Motor neuron (in vitro differentiated cells): Measurements from ENCODE around the gene MSL3B.
A peak's percentile ranks its signal among the peaks of the same experiment; 100 is the strongest.
"Not testable (repeated sequence)": the region's sequence is repeated elsewhere in the genome, so short reads cannot be mapped to it uniquely, and the experiment has no call there.

Experiments used
- ATAC-seq, 8 experiments: fragments of 200-7000 bp; cut with Tn5 transposase; replicated peaks in 6 of 8; 2 replicates each; pipeline ENCODE4 v1.8.0; 2021; ENCODE audit warnings: mild to moderate bottlenecking in 8 of 8, moderate library complexity in 8 of 8
- H3K27ac ChIP-seq, 2 donors: fragments of 250-450 bp; sonication (Bioruptor Pico); 2 replicates each; pipeline ENCODE4 v1.9.0; 2021; ENCODE audit warnings: antibody characterized with exemption in 2 of 2, mild to moderate bottlenecking in 2 of 2, moderate library complexity in 1 of 2
- H3K4me1 ChIP-seq, 2 donors: fragments of 250-450 bp; sonication (Bioruptor Pico); replicated peaks in 1 of 2; 2 replicates each; pipeline ENCODE4 v1.6.1; 2021; ENCODE audit warnings: antibody characterized with exemption in 2 of 2, mild to moderate bottlenecking in 2 of 2, moderate library complexity in 1 of 2
- H3K4me3 ChIP-seq, 5 donors: fragments of 250-450 bp; sonication (Bioruptor Pico); 2 replicates each; pipeline ENCODE4 v1.9.0; 2021; ENCODE audit warnings: antibody characterized with exemption in 5 of 5, mild to moderate bottlenecking in 5 of 5, moderate library complexity in 4 of 5
- WGBS, 10 experiments: fragments of 450-650 bp; shearing (Covaris generic); methylation state at CpG; one replicate each; pipeline ENCODE4 v1.0.0; 2022; 5-methylcytosine and 5-hydroxymethylcytosine counted together
- in situ Hi-C, 9 experiments: fragments of 400-800 bp; cut with MboI; loops; one replicate each; pipeline ENCODE4 v1.15.0; 2021; ENCODE audit warnings: low sequenced_read_pairs in 9 of 9, low pct_unique_long_range_greater_than_20kb in 2 of 9; ENCODE audit not compliant: unreplicated experiment in 9 of 9

The MSL3B gene

GRCh38 chr2:233867993-233868532 lies at the start of gene MSL3B:
Gene MSL3B, minus strand, starts transcription at chr2:233868386.
- peak in 6 of 8 experiments; percentile 29 to 89 (median 76) for ATAC-seq
- in situ Hi-C loops, result no loop called here
- Histone ChIP-seq H3K4me3 (peak within 1 kb of the TSS; percentile 11 to 46 (median 21)), H3K27ac (no peak within 1 kb of the TSS), H3K4me1 (peaks cover 0 to 4% of the 10 kb centered on the region in 2 donors)
- 0 to 75% (median 20%) methylated on average over 1 to 44 of the region's 50 CpGs; no CpG with 5 or more reads in 1 of the 10 experiments for WGBS, 10 experiments

- 0 to 36% (median 19%) methylated on average over 1 to 5 of the region's 5 CpGs for WGBS, 10 experiments
- no peak for ATAC-seq
- H3K4me3 ChIP-seq, result no peak within 1 kb of the TSS
- H3K27ac ChIP-seq, result no peak within 1 kb of the TSS
- in situ Hi-C loops, result no loop called here
- no peaks in the 10 kb centered on the region for H3K4me1 ChIP-seq
Observed at GRCh38 chr2:233917116-233917515, 48.9 kb upstream of the MSL3B start, which contains the start of gene TRPM8. Gene TRPM8, plus strand, starts transcription at chr2:233917373. Its CDS starts 9,165 bp downstream, at chr2:233926538.

DNA sequence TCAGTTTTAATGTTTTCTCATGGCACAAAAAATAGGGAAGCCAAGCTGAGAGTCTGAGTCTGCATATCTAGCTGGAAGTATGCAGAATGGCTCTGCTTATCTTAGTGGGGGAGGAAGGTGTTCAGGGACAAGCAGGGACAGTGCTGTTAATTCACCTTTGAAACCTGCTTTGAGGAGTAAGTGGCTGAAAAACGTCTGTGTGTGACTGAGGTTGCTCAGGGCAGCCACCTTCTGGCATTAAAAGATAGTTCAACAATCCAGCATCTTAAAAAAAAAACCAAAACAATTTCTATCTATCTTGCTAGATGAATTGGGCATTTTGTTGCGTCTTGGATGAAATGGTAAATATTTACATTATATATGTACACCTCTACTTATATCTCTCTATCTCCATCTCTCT lies 46.9 kb upstream of the MSL3B start:
- in situ Hi-C loops, result no loop called here
- WGBS, 10 experiments, result 0 to 42% (median 28%) methylated on average over 1 to 2 of the region's 2 CpGs; no CpG with 5 or more reads in 3 of the 10 experiments
- ATAC-seq, result no peak
- Histone ChIP-seq H3K4me3 (no peak overlapping the region), H3K4me1 (no peaks in the 10 kb centered on the region), H3K27ac (no peak overlapping the region)

GRCh38 chr2:233912691-233913423 lies 44.7 kb upstream of the MSL3B start:
- Histone ChIP-seq H3K4me1 (no peaks in the 10 kb centered on the region), H3K27ac (no peak overlapping the region), H3K4me3 (no peak overlapping the region)
- peak in 5 of 8 experiments; percentile 36 to 59 (median 47) for ATAC-seq
- 0 to 16% (median 6%) methylated on average over 2 to 9 of the region's 9 CpGs; no CpG with 5 or more reads in 2 of the 10 experiments for WGBS, 10 experiments
- in situ Hi-C loops, result no loop called here

- no peak overlapping the region for H3K4me3 ChIP-seq
- no peak overlapping the region for H3K27ac ChIP-seq
- no peaks in the 10 kb centered on the region for H3K4me1 ChIP-seq
- in situ Hi-C loops, result no loop called here
- no peak for ATAC-seq
- 48 to 80% (median 64%) methylated on average over 1 to 3 of the region's 3 CpGs; no CpG with 5 or more reads in 6 of the 10 experiments for WGBS, 10 experiments
Observed at GRCh38 chr2:233907627-233908026, 39.4 kb upstream of the MSL3B start.

- Histone ChIP-seq H3K27ac (no peak overlapping the region), H3K4me1 (no peaks in the 10 kb centered on the region), H3K4me3 (no peak overlapping the region)
- WGBS, 10 experiments, result 37 to 90% (median 84%) methylated on average over 1 to 4 of the region's 4 CpGs
- ATAC-seq, result no peak
- in situ Hi-C loops, result no loop called here
Observed at GRCh38 chr2:233905945-233906344, 37.8 kb upstream of the MSL3B start.

DNA sequence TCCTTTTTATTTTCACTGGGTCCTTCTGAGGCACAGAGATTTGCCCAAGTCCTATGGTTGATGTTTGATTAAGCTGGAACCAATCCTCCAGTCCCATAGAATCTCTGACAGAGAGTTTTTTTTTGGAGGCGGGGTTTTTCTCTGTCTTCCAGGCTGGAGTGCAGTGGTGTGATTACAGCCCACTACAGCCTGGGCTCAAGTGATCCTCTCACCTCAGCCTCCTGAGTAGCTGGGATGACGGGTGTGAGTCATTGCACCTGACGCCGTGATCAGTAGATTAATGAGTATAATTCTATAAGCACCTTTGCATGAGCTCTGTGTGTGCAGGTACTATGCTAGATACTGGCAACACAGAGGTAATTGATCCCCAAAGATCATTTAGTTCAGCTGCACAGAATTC lies 33.7 kb upstream of the MSL3B start:
- no peak for ATAC-seq
- Histone ChIP-seq H3K4me3 (no peak overlapping the region), H3K4me1 (no peaks in the 10 kb centered on the region), H3K27ac (no peak overlapping the region)
- in situ Hi-C loops, result no loop called here
- 96 to 100% methylated on average over 1 to 3 of the region's 4 CpGs; no CpG with 5 or more reads in 8 of the 10 experiments for WGBS, 10 experiments

DNA sequence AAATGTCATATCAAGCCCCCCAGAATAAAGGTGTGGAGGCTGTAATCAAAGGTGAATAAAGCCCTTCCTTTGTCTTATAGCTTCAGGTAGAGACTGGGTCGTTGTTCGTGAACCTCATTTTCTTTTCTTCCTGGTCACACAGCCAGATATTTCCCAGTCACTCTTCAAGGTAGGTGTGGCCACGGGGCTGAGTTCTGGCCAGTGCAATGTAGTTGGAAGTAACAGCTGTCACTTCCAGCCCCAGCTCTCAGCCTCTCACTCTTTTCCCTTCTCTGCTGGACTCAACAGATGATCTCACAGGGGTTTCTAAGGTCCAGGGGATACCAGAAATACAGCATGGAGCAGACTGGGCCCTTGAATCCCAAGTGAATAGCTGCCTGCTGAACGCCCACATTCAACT lies 33.2 kb upstream of the MSL3B start:
- whole genome bisulfite sequencing, 10 experiments, result 0 to 94% (median 40%) methylated on average over 1 to 4 of the region's 4 CpGs; no CpG with 5 or more reads in 2 of the 10 experiments
- Histone ChIP-seq H3K4me1 (no peaks in the 10 kb centered on the region), H3K27ac (no peak overlapping the region), H3K4me3 (no peak overlapping the region)
- in situ Hi-C loops, result no loop called here
- ATAC-seq, result peak in 1 of 8 experiments; percentile 55

GRCh38 chr2:233896253-233896652 lies 28.1 kb upstream of the MSL3B start:
- ATAC-seq, H3K27ac ChIP-seq, H3K4me1 ChIP-seq, in situ Hi-C loops, H3K4me3 ChIP-seq: not testable (repeated sequence)
- 40 to 100% (median 92%) methylated on average over 1 to 2 of the region's 2 CpGs; no CpG with 5 or more reads in 6 of the 10 experiments for WGBS, 10 experiments

GRCh38 chr2:233892793-233893192 lies 24.6 kb upstream of the MSL3B start:
- WGBS, 10 experiments, result 75 to 100% (median 90%) methylated on average over 1 of the region's 2 CpGs; no CpG with 5 or more reads in 6 of the 10 experiments
- peak in 2 of 8 experiments; percentile 89 to 96 for ATAC-seq
- Histone ChIP-seq H3K4me1 (no peaks in the 10 kb centered on the region), H3K27ac (no peak overlapping the region), H3K4me3 (no peak overlapping the region)
- in situ Hi-C loops, result no loop called here

- Histone ChIP-seq H3K27ac (no peak overlapping the region), H3K4me3 (no peak overlapping the region), H3K4me1 (no peaks in the 10 kb centered on the region)
- no peak for ATAC-seq
- in situ Hi-C loops, result no loop called here
Observed at GRCh38 chr2:233882353-233882752, 14.2 kb upstream of the MSL3B start.

DNA sequence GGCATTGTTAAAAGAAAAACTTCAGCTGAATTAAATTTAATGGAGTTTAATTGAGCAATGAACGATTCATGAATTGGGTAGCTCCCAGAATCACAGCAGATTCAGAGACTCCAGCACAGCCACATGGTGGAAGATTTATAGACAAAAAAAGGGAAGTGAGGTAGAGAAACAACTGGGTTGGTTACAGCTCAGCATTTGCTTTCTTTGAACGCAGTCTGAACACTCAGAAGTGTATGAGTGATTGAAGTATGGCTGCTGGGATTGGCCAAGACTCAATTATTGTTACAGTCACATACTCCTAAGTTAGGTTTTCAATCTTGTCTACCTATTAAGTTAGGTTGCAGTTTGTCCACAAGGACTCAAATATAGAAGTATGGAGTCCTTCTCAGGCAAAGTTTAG lies 3.9 kb upstream of the MSL3B start:
- H3K4me3 ChIP-seq, in situ Hi-C loops, ATAC-seq, H3K27ac ChIP-seq: not testable (repeated sequence)
- peaks cover 0 to 11% of the 10 kb centered on the region in 2 donors for H3K4me1 ChIP-seq
- 6 to 100% (median 71%) methylated on average over 1 to 2 of the region's 2 CpGs for WGBS, 10 experiments

GRCh38 chr2:233871432-233871831 lies 3.2 kb upstream of the MSL3B start:
- Histone ChIP-seq H3K4me1 (peaks cover 0 to 11% of the 10 kb centered on the region in 2 donors), H3K27ac (no peak overlapping the region), H3K4me3 (no peak overlapping the region)
- WGBS, 10 experiments, result 26 to 88% (median 59%) methylated on average over 2 to 4 of the region's 4 CpGs
- in situ Hi-C loops, result no loop called here
- ATAC-seq, result no peak
